AG04449 (cell line): ENCODE data around the gene DAB2IP.
"Not testable (repeated sequence)": the region's sequence is repeated elsewhere in the genome, so short reads cannot be mapped to it uniquely, and the experiment has no call there.

Experiments
- CTCF ChIA-PET: fragments of 350-600 bp; formaldehyde crosslinking; extraction: SDS; loops from one replicate; lab custom pipeline; 2021; ENCODE audit warnings: antibody characterized with exemption; lab: Yijun Ruan, JAX
- POLR2A ChIA-PET: fragments of 400-600, 350-600 bp; formaldehyde crosslinking; extraction: SDS; loops from one replicate; lab custom pipeline; 2020; ENCODE audit warnings: antibody characterized with exemption, inconsistent platforms; lab: Yijun Ruan, JAX
- DNase-seq: peaks from one replicate; pipeline ENCODE4 v3.0.0-alpha.2; 2010; ENCODE audit warnings: low read depth, low spot score
- H3K4me3 ChIP-seq: 2 replicates; pipeline ENCODE4 v1.5.1; 2011; ENCODE audit warnings: low read depth, mild to moderate bottlenecking, control low read depth, low read length
- TF ChIP-seq, protein P1 (sequence below): IDR thresholded peaks from one replicate; pipeline ENCODE4 v1.5.1; 2011; ENCODE audit warnings: mild to moderate bottlenecking, moderate library complexity, low read length, control low read depth, inconsistent platforms; ENCODE audit not compliant: insufficient read depth; ENCODE audit errors: missing control alignments

The DAB2IP gene

DNA sequence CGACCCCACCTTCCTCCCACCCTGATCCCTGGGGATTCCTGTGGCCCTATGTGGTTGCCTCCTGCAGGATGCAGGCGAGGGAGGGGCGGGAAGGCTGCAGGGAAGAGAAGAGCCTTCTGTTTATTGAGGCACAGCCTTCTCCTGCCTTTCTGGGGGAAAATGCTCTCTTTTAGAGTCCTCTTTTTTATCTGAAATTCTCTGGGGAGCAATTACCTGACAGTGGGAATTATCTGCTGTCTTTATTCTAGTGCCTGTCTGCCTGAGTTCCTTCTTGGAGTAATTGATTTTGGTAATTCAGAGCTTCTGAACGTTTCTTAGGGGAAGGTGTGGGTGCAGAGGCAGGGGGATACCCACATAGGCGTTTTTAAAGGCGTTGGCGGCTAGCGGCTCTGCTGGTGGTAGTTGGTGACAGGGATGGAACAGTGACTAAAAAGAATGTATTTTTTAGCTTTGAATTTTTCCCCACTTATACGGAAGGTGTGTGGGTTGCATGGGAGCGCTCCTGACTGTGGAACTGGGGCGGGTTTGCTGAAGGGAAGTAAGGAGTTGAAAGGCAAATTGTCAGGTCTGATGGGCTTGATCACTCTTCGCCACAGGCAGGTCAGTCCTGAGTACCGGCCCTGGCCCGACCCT, 35.2 kb upstream of the DAB2IP start:
- CTCF ChIA-PET = interaction anchor here (6.6 kb wide), 1 partner anchor 18 kb away, joined by 34 read pairs; no protein-coding TSS in a partner anchor
- no peak for DNase-seq
- POLR2A ChIA-PET = no interaction called here
- TF ChIP-seq, protein P1, sequence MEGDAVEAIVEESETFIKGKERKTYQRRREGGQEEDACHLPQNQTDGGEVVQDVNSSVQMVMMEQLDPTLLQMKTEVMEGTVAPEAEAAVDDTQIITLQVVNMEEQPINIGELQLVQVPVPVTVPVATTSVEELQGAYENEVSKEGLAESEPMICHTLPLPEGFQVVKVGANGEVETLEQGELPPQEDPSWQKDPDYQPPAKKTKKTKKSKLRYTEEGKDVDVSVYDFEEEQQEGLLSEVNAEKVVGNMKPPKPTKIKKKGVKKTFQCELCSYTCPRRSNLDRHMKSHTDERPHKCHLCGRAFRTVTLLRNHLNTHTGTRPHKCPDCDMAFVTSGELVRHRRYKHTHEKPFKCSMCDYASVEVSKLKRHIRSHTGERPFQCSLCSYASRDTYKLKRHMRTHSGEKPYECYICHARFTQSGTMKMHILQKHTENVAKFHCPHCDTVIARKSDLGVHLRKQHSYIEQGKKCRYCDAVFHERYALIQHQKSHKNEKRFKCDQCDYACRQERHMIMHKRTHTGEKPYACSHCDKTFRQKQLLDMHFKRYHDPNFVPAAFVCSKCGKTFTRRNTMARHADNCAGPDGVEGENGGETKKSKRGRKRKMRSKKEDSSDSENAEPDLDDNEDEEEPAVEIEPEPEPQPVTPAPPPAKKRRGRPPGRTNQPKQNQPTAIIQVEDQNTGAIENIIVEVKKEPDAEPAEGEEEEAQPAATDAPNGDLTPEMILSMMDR = no peak
- H3K4me3 ChIP-seq = no peak overlapping the region

DNA sequence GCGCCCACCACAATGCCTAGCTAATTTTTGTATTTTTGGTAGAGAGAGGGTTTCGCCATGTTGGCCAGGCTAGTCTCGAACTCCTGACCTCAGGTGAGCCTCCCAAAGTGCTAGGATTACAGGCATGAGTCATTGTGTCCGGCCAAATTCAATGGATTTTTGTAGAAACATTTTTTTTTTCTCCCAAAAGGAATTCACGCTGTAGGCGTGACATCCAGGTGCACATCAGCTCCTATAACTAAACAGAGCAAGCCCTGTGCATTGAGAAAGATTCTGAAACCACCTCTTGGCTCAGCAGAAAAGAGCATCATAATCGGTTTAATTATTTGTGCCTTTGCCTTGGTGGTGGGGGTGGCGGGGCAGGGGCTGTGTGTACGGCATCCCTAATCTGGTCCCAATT, 32.9 kb upstream of the DAB2IP start:
- no peak overlapping the region for H3K4me3 ChIP-seq
- ChIA-PET CTCF (interaction anchor here (1.1 to 6.6 kb wide), 5 partner anchors 9 to 72 kb away, joined by 3 to 34 read pairs (median 4); no protein-coding TSS in a partner anchor), POLR2A (no interaction called here)
- no peak for DNase-seq
- TF ChIP-seq, protein P1 = no peak

DNA sequence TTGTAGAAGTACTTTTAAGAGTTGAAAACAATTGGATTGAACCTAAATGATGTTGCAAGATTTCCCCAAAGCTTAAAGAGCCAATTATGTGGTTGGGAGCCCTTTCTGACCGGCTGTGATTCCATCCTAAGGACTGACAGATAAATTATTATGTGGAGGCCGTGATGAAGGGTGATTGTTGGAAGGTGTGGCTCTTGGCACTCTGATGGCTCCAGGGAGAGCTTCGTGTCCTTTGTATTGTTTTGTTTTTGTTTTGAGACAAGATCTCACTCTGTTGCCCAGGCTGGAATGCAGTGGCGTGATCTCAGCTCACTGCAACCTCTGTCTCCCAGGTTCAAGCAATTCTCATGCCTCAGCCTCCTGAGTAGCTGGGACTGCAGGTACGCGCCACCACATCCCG, 32.5 kb upstream of the DAB2IP start:
- CTCF ChIA-PET = interaction anchor here (1.1 to 6.6 kb wide), 8 partner anchors 9 to 377 kb away, joined by 3 to 34 read pairs (median 6); no protein-coding TSS in a partner anchor
- DNase-seq, H3K4me3 ChIP-seq, POLR2A ChIA-PET: not testable (repeated sequence)

DNA sequence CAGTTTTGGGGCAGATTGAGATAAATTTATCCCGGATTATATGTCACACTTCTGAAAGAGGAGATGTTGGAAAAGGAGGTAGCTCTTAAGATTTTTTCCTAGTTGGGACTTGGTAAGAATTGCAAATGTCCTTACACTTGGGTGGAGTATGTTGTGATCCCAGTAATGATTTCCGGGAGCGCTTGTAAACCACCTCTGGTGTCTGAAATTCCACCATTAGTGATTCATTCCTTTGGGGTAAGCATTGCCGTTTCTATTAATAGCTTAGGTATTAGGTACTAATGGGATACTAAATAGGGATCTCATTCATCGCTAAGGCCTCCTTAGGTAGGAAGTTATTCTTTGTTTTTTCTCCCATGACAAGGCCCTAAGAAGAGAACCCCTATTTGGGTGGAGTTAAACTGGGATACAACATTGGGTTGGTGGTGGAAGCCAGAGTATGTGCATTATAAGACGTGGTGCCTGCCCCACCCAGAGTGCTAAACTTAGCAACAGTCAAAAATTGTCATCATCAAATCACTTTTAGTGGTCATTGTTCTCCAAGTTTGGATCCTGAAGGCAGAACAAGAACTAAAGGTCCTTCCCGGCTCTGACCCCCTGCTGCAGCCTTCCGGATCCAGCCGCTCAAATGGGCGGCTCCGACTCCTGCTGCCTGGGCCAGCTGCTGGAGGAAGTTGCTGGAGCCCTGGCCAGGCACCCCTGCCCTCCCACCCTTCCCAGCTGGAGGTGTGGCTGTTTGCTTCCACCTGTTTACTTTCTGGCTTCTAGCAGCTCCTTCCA, 31.7 kb upstream of the DAB2IP start:
- no peak for DNase-seq
- CTCF ChIA-PET = interaction anchor here (0.9 to 6.6 kb wide), 15 partner anchors 10 to 377 kb away, joined by 3 to 34 read pairs (median 4); no protein-coding TSS in a partner anchor

DNA sequence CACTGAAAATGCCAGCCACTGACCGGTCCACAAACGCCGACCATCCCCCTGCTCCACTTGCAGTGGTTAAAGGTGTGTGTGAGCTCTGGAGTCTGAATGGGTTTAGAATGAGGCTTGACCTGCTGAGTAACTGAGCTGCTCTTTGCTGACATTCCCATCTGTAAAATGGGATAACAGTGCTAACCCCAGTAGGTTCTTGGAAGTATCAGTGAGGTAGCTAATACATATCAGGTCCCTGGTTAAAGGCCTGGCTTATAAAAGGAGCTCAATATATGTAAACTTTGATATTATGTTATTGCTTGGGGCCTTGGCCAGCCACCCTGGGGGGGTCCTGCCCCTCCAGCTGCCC, 31.1 kb upstream of the DAB2IP start:
- TF ChIP-seq, protein P1 = no peak
- CTCF ChIA-PET = interaction anchor here (0.6 to 6.6 kb wide), 17 partner anchors 10 to 502 kb away, joined by 3 to 34 read pairs (median 4); no protein-coding TSS in a partner anchor
- no peak for DNase-seq
- H3K4me3 ChIP-seq = no peak overlapping the region
- POLR2A ChIA-PET = no interaction called here

More for the DNA sequence above, 31.7 kb upstream of the DAB2IP start:
- no peak overlapping the region for H3K4me3 ChIP-seq
- POLR2A ChIA-PET = no interaction called here
- TF ChIP-seq, protein P1 = no peak

DNA sequence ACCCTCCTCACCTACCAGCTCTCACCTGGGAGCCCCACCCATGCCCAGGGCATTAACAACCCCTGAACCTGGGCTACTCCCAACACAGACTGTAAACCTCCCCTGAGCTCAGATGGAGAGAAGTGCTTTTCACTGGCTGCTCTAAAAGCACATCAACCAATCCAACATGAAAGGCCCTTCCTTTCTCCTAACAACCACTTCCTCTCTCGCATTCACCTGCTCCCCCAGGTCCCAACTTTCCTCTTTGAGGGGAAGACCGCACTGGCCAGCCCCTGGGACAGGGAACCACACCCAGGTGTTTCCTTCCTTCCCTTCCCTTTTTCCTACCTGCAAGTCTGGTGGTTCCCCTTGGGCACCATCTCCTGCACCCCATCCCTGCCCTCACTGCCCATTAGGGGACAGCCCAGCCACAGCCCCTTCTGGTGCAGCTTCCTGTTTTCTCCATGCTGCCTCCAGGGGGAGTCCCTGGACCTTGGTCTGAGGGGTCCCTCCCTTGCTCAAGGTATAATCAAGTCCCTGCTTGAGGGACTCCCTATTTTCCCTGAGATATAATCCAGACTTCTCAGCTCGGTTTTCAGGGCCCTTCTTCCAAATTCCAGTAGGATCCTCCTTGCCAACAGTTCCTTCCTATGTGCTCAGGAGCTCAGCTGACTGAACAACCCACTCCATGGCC, 30.5 kb upstream of the DAB2IP start:
- ChIA-PET POLR2A (no interaction called here), CTCF (interaction anchor here (0.6 to 6.6 kb wide), 19 partner anchors 9 to 502 kb away, joined by 3 to 34 read pairs (median 4); no protein-coding TSS in a partner anchor)
- no peak overlapping the region for H3K4me3 ChIP-seq
- DNase-seq = no peak
- TF ChIP-seq, protein P1 = peak; percentile 64
